Erythroblast (primary cell): ENCODE data around the gene PLA2G3.

ENCODE experiments used
- GATA1 ChIP-seq: IDR thresholded peaks from 2 replicates; pipeline ENCODE4 v1.6.1; 2011; ENCODE audit warnings: low read depth, mild to moderate bottlenecking, control low read depth, low read length, moderate library complexity
- POLR2A ChIP-seq: IDR thresholded peaks from 2 replicates; pipeline ENCODE4 v1.6.1; 2011; ENCODE audit warnings: mild to moderate bottlenecking, low read length

DNA sequence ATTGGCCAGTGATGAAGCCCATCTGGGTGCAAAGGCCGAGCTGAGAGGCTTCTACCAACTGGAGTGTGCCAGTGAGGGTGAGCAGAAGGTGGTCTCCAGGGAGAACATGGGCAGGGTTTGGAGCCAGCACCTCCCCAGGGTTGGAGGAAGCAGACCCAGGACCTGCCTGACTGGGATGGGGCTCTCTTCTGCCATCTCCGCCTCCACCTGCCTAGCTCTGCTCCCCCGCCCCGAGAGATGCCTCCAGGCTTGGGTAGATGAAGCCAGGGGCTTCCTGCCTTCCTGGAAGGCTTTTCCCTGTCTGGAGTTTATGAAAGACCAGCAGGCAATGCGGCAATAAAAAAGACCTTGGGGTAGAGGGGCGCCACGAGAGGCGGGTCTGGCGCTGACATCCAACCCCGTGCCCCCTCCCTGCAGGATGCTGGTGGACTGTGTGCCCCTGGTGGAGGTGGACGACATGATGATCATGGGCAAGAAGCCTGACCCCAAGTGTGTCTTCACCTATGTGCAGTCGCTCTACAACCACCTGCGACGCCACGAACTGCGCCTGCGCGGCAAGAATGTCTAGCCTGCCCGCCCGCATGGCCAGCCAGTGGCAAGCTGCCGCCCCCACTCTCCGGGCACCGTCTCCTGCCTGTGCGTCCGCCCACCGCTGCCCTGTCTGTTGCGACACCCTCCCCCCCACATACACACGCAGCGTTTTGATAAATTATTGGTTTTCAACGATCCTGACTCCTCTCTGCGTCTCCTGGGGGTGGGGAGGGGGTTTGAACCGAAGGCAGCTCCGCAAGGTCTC is 36.2 kb downstream of the PLA2G3 start:
- TF ChIP-seq POLR2A (no peak), GATA1 (no peak)
